Fibroblast of skin of abdomen (primary cell): ENCODE results near the gene ACSS1.

Source experiments
- DNase-seq: peaks from one replicate; pipeline ENCODE4 v3.0.0-alpha.2; 2013

The ACSS1 gene

GRCh38 chr20:25078662-25079061, 20.7 kb upstream of the ACSS1 start:
- DNase-seq = no peak

GRCh38 chr20:25077610-25078169, 19.8 kb upstream of the ACSS1 start:
- DNase-seq = no peak

DNA sequence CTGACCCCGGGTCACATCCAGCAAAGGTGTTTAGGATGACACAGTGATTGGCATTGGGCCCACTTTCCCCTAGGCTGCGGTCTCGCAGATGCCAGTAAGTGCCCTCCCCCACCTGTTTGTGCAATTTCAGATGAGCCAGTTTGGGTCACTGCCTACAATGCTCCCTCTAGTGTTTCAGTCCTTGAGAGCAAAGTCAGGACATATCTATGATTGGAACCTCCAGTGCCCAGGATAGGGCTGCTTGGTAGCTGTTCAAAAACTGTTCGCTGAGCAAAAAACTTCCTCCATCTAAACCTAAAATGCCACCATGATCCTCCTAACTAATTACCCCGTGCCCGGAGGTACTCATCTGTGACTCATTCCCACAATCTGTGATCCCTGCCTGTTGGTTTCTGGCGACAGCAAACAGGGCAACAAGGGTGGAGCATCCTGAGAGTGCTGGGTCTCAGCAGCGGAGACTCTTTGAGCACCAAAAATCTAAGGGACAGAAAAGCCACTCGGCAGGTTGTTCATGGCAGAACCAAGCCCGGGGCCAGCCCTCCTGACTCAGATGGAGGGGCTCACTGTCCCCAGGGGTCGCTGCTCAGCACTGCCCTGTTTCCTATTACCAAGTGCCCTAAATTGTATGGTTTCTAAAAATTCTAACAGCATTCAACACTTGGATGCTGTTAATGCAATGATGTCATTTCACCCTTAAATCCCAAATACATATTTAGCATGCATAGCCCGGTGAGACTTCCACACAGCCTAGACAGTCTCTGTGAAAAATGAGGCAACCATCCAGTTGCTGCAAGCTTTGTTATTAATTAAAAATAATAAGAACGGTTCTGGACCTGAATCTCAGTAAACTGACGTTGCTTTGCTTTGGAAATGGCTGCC, 19.0 kb upstream of the ACSS1 start:
- no peak for DNase-seq

DNA sequence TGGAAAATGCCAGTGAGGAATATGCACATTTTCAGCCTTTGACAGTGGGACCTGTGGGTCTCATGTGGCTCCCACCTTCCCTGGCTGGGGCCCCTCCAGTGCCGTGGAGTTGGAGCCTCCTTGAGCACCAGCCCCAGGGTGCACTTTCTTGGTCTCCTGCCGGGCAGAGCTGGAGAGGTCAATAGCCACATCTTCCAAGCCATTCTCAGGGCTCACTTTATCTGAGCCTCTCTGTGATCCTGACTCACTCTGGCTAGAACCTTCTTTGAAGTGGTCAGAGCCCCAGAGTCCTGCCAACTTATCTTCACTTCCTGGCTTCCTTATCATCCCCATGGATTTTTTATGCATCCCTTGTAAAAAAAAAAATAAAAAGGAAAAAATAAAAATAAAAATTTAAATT, 18.3 kb upstream of the ACSS1 start:
- no peak for DNase-seq

GRCh38 chr20:25073544-25073943, 15.6 kb upstream of the ACSS1 start:
- DNase-seq = no peak

DNA sequence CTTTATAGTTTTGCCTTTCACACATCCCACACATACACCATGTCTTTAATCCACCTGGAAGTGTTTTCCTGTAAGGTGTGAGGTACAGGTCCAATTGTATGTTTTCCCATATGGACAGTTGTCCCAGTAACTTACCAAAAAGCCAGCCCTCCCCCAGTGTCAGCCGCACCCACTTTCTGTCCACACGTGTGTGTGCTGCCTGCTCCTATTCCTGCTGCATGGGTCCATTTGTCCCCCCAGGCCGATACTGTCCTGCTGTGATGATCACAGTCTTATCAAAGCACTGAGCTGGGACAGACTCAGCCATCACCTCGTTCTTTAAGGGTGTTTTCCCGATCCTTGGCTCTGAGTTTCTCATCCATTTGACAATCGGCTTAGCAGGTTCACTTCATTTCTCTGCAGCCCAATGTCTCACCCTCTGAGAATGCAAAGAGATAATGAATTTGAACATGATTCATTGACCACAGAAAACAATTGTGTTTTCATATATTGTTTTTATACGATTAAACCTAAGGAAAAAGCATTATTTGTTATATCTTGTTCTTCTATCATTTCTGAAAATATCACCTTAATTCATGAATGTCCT, 14.4 kb upstream of the ACSS1 start:
- DNase-seq = no peak

DNA sequence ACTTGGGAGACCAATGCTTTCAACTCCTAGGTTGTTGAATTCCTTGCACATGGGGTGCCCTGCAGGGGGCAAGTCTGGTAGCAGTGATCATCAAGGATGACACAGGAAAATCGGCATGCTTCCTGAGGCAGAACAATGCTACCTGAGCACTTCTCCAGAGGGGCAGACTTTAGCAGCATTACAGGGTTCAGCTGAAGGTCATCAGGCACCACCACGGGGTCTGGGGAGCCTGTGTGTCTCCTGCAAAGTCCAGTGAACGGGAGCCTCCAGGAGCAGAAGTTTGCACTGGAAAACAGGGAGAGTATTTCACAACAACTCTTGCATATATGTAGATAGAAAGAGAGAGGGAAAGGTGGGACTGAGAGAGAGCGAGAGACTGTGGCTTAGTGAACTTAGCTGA, 13.8 kb upstream of the ACSS1 start:
- DNase-seq = no peak

DNA sequence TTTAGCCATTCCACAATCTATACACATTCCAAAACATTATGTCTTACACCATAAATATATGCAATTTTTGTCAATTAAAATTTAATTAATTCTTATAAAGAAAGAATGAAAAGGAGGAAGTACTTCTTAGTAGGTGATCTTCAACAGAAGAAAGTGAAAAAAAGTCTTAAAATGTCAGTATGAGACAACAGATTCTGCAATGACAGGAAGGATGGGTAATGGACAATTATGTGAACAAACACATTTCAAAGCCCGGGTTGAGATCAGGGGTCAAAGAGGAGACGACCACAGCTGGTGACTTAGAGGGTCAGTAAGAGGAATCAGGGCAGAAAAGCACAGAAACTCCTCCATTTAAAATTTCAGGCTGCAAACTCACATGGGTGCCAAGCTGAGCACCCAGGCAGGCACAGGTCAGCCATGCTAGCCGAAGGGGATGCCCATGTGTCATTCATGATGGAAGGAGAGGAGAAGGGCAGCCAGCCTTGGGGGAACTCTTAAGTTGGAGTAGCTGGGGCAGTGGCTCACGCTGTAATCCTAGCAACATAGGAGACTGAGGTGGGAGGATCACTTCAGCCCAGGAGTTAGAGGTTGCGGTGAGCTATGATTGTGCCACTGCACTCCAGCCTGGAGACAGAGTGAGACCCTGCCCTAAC, 13.0 kb upstream of the ACSS1 start:
- no peak for DNase-seq

DNA sequence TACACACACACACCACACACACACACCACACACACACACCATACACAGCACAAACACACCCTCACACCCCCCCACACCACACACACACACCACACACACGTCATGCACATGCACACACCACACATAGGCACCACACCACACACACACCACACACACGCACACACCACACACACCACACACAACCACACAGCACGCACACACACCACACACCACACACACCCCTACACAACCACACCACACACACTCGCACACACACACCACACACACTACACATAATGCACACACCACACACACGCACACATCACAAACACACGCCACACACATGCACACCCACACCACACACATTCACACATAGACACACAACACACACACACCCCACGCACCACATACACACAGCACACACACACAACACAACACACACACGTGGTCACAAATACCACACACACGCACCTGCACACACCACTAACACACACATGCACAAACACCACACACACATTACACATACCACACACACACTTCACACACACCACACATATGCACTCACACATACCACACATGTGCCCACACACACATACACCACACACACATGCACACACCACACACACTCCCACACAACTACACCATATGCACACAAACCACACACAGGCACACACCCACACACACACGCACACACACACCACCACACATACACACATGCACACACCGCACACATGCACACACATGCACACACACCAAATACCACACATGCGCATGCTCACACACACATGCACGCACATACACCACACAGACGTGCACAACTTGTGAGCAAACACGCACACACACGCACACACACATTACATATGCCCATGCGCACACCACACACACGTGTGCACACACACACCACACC, 9.4 kb upstream of the ACSS1 start:
- no peak for DNase-seq

- DNase-seq = no peak
These were observed 8.4 kb upstream of the ACSS1 start for GRCh38 chr20:25066386-25066785.

DNA sequence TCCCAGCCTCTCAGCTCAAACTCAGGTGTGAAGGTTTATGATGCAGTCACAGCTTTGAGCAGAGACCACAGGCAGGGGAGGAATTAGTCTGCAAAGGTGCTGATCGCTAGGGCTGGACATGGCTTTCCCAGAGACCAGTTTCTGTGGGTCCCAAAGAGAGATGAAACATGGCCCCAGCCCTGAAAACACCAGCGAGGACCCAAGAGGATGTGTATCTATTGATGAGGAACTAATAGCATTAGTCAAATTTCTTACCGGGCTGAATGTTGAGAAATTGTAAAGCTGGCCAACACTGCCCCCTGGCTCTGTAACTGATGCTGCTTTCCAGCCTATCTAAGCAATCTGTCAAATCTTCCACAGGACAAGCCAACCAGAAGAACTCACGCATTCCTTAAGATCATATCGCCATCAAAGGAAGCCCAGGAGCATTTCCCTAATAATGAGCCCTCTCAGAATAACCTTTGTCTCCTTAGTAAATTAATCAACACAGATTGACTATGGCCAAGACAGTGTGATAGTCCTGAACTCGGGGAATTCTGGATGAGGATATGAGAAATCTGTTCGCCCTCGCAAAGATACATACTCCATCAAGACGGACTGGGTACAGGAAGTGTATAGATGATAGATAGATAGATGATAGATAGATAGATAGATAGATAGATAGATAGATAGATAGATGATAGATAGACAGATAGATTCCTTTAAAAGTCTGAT, 7.8 kb upstream of the ACSS1 start:
- peak; percentile 50 for DNase-seq

GRCh38 chr20:25065072-25065624, 7.2 kb upstream of the ACSS1 start:
- DNase-seq = no peak

GRCh38 chr20:25064561-25065071, 6.7 kb upstream of the ACSS1 start:
- no peak for DNase-seq

- no peak for DNase-seq
These were observed 6.0 kb upstream of the ACSS1 start for GRCh38 chr20:25063981-25064380.

DNA sequence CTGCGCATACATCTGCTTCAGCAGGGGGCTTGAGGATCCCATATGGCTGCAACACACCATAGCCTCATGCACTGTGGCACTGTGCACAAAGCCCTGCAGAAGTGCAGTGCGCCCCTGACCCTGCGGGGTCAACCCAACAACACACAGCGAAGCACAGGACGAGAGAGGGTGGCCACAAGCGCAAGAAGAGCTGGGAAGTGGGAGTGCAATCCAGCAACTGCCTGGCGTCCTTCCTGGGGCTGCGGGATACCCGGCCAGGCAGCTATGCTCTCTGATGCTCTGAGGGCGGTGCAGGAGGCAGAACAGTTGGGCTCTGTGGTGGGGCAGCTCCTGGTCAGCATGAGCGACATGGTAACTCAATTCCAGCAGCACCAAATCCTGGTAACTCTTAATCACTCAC, 5.6 kb upstream of the ACSS1 start:
- DNase-seq = no peak

DNA sequence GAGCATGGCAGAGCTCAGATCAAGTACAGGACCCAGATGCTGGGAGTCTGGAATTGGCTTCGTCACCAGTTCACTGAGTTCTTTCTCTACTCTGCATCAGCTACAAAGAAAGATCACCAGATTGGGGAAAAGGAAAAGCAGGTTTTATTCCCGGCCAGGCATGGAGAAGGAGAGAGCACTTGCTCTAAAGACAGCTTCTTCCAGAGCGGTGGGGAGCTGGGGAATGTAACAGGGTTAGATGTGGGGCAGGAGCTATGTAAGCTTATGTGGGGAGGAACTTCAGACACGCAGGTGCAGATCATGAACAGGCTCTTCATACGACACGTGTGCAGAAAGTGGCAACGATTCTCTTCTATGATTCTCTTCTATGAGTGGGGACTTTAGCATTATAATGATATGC, 4.9 kb upstream of the ACSS1 start:
- no peak for DNase-seq

DNA sequence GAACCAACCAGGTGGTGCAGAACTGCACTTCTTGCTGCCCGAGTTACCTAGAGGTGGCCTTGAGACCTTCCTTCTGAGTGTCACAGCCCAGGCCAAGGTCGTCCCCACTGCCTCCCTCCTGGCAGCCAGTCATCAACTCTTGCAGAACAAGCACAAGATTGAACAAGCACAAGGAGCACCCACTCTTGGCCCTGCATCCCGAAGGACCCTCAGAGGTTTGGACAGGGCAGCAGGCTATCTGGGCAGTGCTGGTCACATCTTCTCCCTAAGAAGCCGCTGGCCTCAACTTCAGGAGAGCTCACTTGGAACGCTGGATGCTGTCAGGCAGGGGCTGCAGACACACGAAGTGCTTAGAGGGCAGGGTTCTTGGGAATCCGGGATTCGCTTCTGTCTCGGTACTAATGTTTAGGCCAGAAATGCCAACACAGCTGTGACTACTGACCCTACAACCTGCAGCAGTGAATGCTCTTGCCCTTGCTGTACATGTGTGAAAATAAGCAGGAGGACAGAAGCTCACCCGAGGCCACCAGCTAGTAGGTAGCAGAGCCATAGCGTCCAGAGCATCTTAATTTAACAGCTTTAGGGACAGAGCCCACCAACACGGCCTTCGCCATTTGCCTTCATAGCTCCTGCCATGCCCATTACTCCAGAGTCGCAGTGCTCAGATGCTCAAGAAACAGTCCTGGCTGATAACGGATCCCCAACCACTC, 4.0 kb upstream of the ACSS1 start:
- DNase-seq = no peak

- no peak for DNase-seq
These were observed 3.3 kb upstream of the ACSS1 start for GRCh38 chr20:25061103-25061799.

DNA sequence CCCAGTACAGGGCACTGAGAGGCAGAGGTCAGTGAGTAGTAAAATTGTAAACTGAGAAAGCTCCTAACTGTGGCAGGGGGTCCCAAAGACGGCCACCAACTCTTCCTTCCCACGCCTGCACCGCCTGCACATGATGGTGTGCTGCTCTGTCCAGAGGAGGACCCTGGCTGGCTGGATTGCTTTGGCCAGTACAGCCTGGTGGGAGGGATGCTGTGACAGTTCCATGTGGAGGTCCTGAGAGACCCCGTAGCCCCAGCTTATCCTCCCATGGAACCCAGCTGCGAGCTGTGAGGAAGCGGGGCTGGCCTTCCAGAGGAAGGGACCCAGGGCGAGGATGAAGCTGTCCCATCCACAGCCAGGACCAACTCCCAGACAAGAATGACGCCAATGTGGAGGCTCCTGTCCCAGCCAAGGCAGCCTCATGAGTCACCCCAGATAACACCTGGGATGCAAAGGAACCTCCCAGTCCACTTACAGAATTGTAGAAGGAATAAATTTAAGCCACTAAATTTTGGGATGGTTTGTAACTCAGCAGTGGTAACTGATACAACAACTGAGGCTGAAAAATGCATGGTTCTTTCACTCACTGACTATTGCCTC, 2.0 kb upstream of the ACSS1 start:
- DNase-seq = no peak
